Gastrocnemius medialis (tissue), 4 donors: Measurements from ENCODE around the gene PPP2R2C. TPM values are rescaled to one million over a fixed set of nuclear protein-coding genes. Genes with fewer than 3 reads are reported as not detected.

Source experiments
- ATAC-seq, 2 donors: fragments of 150-250 bp; one replicate each; pipeline ENCODE4 v1.9.1; 2016
- DNase-seq, 2 donors: peaks; one replicate each; pipeline ENCODE4 v3.0.0-alpha.2; 2019
- H3K27ac ChIP-seq, 4 donors: fragments of 200-600 bp; sonication (generic); 1 replicate in 1 of 4; 2 replicates in 3 of 4; pipeline ENCODE4 v1.5.1; 2016 to 2018; ENCODE audit warnings: mild to moderate bottlenecking in 2 of 4, moderate library complexity in 1 of 4
- H3K27me3 ChIP-seq, 3 donors: fragments of 200-600 bp; sonication (generic) in 2 of 3; 1 replicate in 1 of 3; 2 replicates in 2 of 3; pipeline versions ENCODE4 v1.5.1 to v1.6.0; 2016 to 2019; ENCODE audit warnings: mild to moderate bottlenecking in 1 of 3, moderate library complexity in 1 of 3
- H3K36me3 ChIP-seq, 2 donors: fragments of 200-600 bp; sonication (generic) in 1 of 2; one replicate each; pipeline ENCODE4 v1.5.1; 2017 to 2018
- H3K4me1 ChIP-seq, 2 donors: fragments of 200-600 bp; sonication (generic) in 1 of 2; one replicate each; pipeline ENCODE4 v1.5.1; 2016 to 2017; ENCODE audit warnings: mild to moderate bottlenecking in 2 of 2
- H3K4me3 ChIP-seq, 4 donors: fragments of 200-600 bp; sonication (generic) in 3 of 4; 1 replicate in 1 of 4; 2 replicates in 3 of 4; pipeline ENCODE4 v1.5.1; 2016 to 2019; ENCODE audit warnings: mild to moderate bottlenecking in 2 of 4
- H3K9me3 ChIP-seq, 3 donors: fragments of 200-600 bp; sonication (generic) in 2 of 3; 1 replicate in 1 of 3; 2 replicates in 2 of 3; pipeline ENCODE4 v1.5.1; 2016 to 2019
- POLR2A ChIP-seq, 2 donors: fragments of 450-650 bp; IDR thresholded peaks; one replicate each; pipeline ENCODE4 v1.6.1; 2017; ENCODE audit warnings: antibody characterized with exemption in 2 of 2, mild to moderate bottlenecking in 2 of 2, moderate library complexity in 2 of 2
- in situ Hi-C, 4 donors: fragments of 200-750 bp; cut with MboI; loops; one replicate each; pipeline versions ENCODE4 v1.15.0 to v1.8.0; 2017; ENCODE audit warnings: low sequenced_read_pairs in 4 of 4
- intact Hi-C: fragments of 100-400 bp; cut with DNase I; formaldehyde crosslinking; loops from one replicate; pipeline ENCODE4 v1.15.1; 2023; ENCODE audit warnings: low total_unique reads
- total RNA-seq, 4 donors: library from RNA; depleted of rRNA; stranded (reverse); fragments of >200 nt; gene quantifications; one replicate each; pipeline versions ENCODE4 v1.1.0 to v1.2.3, GENCODE V29; 2016
- TF ChIP-seq, protein P1 (sequence below), 5 experiments: fragments of 450-650 bp in 3 of 5; fragments of 200-600 bp in 2 of 5; sonication (generic) in 2 of 5; IDR thresholded peaks in 4 of 5; conservative IDR thresholded peaks in 1 of 5; 1 replicate in 4 of 5; 2 replicates in 1 of 5; pipeline ENCODE4 v1.5.1; 2016 to 2019; ENCODE audit warnings: antibody characterized with exemption in 5 of 5, mild to moderate bottlenecking in 3 of 5, moderate library complexity in 3 of 5

PPP2R2C gene
- total RNA-seq, 4 donors from 2014 or later: 0.44 to 2.7 (median 0.62) TPM

GRCh38 chr4:6322067-6322760, 150.2 kb downstream of the PPP2R2C start:
- DNase-seq (no peak), ATAC-seq (no peak)
- intact Hi-C loops: loop anchor here (10.0 kb wide), 1 partner anchor 327 kb away; no protein-coding TSS in a partner anchor
- H3K9me3 ChIP-seq: no peaks in the 10 kb centered on the region
- H3K27me3 ChIP-seq: peaks cover 2 to 7% (median 7%) of the 10 kb centered on the region in 3 donors
- in situ Hi-C loops: no loop called here
- H3K36me3 ChIP-seq: no peaks in the 10 kb centered on the region
- TF ChIP-seq POLR2A (IDR thresholded peaks at IDR 0.05): no peak
- TF ChIP-seq, protein P1, sequence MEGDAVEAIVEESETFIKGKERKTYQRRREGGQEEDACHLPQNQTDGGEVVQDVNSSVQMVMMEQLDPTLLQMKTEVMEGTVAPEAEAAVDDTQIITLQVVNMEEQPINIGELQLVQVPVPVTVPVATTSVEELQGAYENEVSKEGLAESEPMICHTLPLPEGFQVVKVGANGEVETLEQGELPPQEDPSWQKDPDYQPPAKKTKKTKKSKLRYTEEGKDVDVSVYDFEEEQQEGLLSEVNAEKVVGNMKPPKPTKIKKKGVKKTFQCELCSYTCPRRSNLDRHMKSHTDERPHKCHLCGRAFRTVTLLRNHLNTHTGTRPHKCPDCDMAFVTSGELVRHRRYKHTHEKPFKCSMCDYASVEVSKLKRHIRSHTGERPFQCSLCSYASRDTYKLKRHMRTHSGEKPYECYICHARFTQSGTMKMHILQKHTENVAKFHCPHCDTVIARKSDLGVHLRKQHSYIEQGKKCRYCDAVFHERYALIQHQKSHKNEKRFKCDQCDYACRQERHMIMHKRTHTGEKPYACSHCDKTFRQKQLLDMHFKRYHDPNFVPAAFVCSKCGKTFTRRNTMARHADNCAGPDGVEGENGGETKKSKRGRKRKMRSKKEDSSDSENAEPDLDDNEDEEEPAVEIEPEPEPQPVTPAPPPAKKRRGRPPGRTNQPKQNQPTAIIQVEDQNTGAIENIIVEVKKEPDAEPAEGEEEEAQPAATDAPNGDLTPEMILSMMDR (IDR thresholded peaks at IDR 0.05 in 4 of 5, conservative IDR thresholded peaks at IDR 0.05 in 1 of 5): no peak
- no peaks in the 10 kb centered on the region for H3K4me1 ChIP-seq
- no peak overlapping the region for H3K27ac ChIP-seq
- H3K4me3 ChIP-seq: no peak overlapping the region

GRCh38 chr4:6321361-6321760, 151.1 kb downstream of the PPP2R2C start:
- Histone ChIP-seq H3K27me3 (peaks cover 0 to 10% (median 7%) of the 10 kb centered on the region in 3 donors), H3K4me3 (no peak overlapping the region), H3K9me3 (no peaks in the 10 kb centered on the region), H3K27ac (no peak overlapping the region), H3K36me3 (no peaks in the 10 kb centered on the region), H3K4me1 (no peaks in the 10 kb centered on the region)
- in situ Hi-C loops (no loop called here), intact Hi-C loops (loop anchor here (10.0 kb wide), 1 partner anchor 327 kb away; no protein-coding TSS in a partner anchor)
- TF ChIP-seq, protein P1 (IDR thresholded peaks at IDR 0.05 in 4 of 5, conservative IDR thresholded peaks at IDR 0.05 in 1 of 5): no peak
- no peak for TF ChIP-seq POLR2A (IDR thresholded peaks at IDR 0.05)
- ATAC-seq: no peak
- DNase-seq: no peak

- Histone ChIP-seq H3K27ac (no peak overlapping the region), H3K27me3 (peaks cover 0 to 10% (median 7%) of the 10 kb centered on the region in 3 donors), H3K4me3 (no peak overlapping the region), H3K9me3 (no peaks in the 10 kb centered on the region), H3K4me1 (no peaks in the 10 kb centered on the region), H3K36me3 (no peaks in the 10 kb centered on the region)
- ATAC-seq: no peak
- DNase-seq: no peak
- in situ Hi-C loops (no loop called here), intact Hi-C loops (loop anchor here (10.0 kb wide), 1 partner anchor 326 kb away; no protein-coding TSS in a partner anchor)
- TF ChIP-seq, protein P1 (IDR thresholded peaks at IDR 0.05 in 4 of 5, conservative IDR thresholded peaks at IDR 0.05 in 1 of 5): no peak
- TF ChIP-seq POLR2A (IDR thresholded peaks at IDR 0.05): no peak
Measured at GRCh38 chr4:6320663-6321062, 151.8 kb downstream of the PPP2R2C start.

GRCh38 chr4:6319530-6320150, 152.8 kb downstream of the PPP2R2C start:
- H3K27me3 ChIP-seq: peaks cover 0 to 10% (median 7%) of the 10 kb centered on the region in 3 donors
- no peak overlapping the region for H3K4me3 ChIP-seq
- TF ChIP-seq, protein P1 (IDR thresholded peaks at IDR 0.05 in 4 of 5, conservative IDR thresholded peaks at IDR 0.05 in 1 of 5): no peak
- TF ChIP-seq POLR2A (IDR thresholded peaks at IDR 0.05): no peak
- DNase-seq: no peak
- H3K36me3 ChIP-seq: no peaks in the 10 kb centered on the region
- no peaks in the 10 kb centered on the region for H3K9me3 ChIP-seq
- no peak for ATAC-seq
- in situ Hi-C loops (no loop called here), intact Hi-C loops (loop anchor here (10.0 kb wide), 1 partner anchor 325 kb away; no protein-coding TSS in a partner anchor)
- no peaks in the 10 kb centered on the region for H3K4me1 ChIP-seq
- H3K27ac ChIP-seq: no peak overlapping the region
